CD4-positive, alpha-beta T cell treated with Interleukin-6 at 100 ng/mL for 8 hours (primary cell): ENCODE results near the gene CEPT1.
"Not testable (repeated sequence)": the region's sequence is repeated elsewhere in the genome, so short reads cannot be mapped to it uniquely, and the experiment has no call there.

ENCODE experiments used
- DNase-seq: peaks from one replicate; pipeline ENCODE4 v3.0.0-alpha.2; 2020; ENCODE audit warnings: mixed read lengths, low spot score

Gene CEPT1

GRCh38 chr1:111139956-111140679, at the start of gene CEPT1, which contains the start of gene DRAM2:
Gene CEPT1, plus strand, starts transcription at chr1:111140223. Its CDS starts 7,492 bp downstream, at chr1:111147715.
Gene DRAM2, minus strand, starts transcription at chr1:111140093. Its CDS starts 8,539 bp downstream, at chr1:111131554.
- DNase-seq = peak; percentile 88

DNA sequence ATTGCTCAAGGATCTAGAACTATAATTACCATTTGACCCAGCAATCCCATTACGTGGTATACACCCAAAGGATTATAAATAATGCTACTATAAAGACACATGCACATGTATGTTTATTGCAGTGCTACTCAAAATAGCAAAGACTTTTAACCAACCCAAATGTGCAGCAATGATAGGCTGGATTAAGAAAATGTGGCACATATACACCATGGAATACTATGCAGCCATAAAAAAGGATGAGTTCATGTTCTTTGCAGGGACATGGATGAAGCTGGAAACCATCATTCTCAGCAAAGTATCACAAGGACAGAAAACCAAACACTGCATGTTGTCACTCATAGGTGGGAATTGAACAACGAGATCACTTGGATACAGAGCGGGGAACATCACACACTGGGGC, 44.6 kb upstream of the CEPT1 start:
- not testable (repeated sequence) for DNase-seq

DNA sequence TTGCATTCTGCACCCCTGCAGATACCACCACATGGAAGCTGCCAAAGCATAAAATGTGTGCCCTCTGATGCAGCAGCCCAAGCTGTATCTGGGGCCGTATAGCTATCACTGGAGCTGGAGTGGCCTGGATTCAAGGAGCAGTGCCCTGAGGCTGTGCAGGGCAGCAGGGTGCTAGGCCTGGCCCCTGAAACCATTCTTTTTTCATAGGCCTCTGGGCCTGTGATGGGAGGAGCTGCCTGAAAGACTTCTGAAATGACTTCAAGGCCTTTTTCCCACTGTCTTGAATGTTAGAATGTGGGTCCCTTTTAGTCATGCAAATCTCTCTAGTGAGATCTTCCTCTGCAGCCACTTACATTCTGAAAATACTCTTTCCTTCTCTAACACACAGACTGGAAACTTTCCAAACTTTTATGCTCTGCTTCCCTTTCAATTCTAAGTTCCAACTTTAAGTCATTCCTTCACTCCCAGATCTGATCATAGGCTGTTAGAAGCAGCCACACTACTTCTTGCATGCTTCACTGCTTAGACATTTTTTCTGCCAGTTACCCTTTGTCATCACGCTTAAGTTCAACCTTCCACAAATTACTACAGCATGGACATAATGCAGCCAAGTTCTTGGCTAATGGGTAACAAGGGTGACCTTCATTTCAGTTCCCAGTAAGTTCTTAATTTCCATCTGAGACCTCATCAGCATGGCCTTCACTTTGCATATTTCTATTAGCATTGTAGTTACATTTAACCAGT, 42.5 kb upstream of the CEPT1 start:
- DNase-seq = no peak

GRCh38 chr1:111099289-111099688, 40.7 kb upstream of the CEPT1 start:
- DNase-seq = no peak

DNA sequence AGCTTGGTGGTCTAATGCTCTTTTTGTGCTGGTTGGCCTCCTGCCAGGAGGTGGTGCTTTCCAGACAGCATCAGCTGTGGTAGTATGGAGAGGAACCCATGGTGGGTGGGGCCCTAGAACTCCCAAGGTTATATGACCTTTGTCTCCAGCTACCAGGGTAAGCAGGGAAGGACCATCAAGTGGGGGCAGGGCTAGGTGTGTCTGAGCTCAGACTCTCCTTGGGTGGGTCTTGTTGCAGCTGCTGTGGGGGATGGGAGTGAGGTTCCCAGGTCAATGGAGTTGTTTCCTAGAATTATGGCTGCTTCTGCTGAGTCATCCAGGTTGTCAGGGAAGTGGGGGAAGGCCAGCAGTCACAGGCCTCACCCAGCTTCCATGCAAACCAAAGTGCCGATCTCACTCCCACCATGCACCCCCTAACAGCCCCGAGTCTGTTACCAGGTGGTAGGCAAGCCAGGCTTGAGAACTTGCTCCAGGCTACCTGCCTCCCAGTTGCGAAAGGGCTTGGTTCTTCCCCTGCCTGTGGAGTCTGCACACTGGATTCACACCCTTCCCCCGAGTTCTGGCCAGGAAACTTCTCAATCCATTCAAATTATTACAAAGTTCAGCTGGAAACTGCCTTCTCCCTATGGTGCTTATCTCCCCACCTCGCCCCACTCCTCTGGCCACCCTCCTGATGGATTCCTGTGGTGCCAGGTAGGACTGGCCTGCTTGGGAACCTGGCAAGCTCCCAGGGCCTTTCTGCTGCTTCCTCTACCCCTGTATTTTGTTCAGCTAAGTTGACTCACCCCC, 38.0 kb upstream of the CEPT1 start:
- DNase-seq = no peak

DNA sequence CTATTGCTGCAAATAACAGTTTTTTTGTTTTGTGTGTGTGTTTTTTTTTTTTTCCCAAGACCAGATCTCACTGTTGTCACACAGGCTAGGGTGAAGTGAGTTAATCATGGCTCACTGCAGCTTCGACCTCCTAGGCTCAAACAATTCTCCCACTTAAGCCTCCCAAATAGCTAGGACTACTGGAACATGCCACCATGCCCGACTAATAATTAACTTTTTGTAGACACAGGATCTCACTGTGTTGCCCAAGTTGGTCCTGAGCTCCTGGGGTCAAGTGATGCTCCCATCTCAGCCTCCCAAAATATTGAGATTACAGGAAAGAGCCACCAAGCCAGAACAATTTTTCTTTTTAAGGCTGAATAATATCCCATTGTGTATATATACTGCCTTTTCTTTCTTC, 35.0 kb upstream of the CEPT1 start:
- DNase-seq = no peak

- no peak for DNase-seq
Observed at GRCh38 chr1:111110197-111110899, 29.7 kb upstream of the CEPT1 start.

- no peak for DNase-seq
Observed at GRCh38 chr1:111116496-111116895, 23.5 kb upstream of the CEPT1 start.

DNA sequence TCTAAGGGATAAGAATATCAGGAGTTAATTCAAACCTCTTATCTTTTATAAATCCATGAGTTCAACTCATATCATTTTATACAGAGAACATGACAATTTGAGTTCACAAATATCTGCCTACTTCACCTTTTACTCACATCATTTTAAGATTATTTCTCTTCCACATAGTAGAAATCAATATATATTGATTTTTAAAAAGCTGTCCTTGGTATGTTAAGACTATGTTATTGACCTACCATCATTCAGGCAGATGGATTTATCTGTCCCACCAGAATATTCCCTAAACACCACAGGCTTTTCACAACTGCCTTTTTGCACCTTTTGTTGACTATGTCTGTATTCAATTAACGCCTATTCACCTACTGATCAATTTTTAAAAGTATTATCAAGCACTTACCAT, 13.7 kb upstream of the CEPT1 start:
- DNase-seq = no peak

DNA sequence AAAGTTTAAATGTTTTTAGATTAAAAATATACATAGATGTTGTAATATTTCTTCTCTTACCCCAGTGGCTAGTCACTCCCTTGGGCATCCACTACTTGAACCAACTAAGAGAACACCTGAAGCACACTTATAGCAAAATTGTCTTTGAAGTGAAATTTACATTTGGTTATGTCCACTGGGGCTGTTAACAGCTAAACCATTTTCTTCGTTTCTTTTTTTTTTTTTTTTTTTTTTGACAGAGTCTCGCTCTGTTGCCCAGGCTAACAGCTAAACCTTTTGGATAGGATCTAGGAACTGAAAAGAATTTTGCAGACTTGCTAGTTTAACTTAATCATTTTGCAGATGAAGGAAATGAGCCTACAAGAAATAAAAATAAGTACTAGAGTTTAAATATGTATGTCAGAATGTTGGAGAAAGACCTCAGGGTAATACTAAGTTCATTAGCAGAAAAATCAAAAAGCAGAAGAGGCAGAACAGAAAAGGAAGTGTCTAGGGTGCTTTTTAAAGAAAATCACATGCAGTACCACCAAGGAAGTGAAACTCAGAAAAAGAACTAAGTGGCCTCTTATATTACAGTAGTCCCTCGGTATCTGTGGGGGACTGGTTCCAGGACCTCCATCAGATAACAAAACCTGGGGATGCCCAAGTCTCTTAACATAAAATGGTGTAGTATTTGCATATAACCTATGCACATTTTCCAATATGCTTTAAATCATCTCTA, 11.9 kb upstream of the CEPT1 start:
- DNase-seq = no peak

DNA sequence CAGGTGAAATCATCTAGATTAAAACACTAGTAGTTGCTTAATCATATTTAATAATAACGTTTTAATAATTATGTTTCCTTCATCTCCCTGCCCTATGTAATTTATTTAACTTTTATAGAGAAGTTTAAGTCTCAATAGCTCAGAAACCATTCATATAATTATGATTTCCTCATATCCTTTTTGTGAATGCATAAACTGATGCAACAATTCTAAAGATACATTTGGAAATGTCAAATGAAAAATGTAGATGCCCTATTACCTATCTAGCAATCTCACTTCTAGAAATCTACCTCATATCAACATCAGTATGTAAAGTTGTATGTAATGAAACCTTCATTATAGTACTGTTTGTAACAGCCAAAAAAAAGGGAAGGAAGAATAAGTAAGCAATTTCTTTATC, 10.6 kb upstream of the CEPT1 start:
- no peak for DNase-seq

GRCh38 chr1:111131693-111132092, 8.3 kb upstream of the CEPT1 start:
- DNase-seq = no peak

- no peak for DNase-seq
Observed at GRCh38 chr1:111133866-111134265, 6.2 kb upstream of the CEPT1 start.

GRCh38 chr1:111139324-111139955, 583 bp upstream of the CEPT1 start:
- peak; percentile 32 for DNase-seq

- DNase-seq = no peak
Observed at GRCh38 chr1:111140680-111140967, 601 bp downstream of the CEPT1 start.

- DNase-seq = no peak
Observed at GRCh38 chr1:111141245-111142220, 1.5 kb downstream of the CEPT1 start.

- DNase-seq = no peak
Observed at GRCh38 chr1:111142356-111142975, 2.4 kb downstream of the CEPT1 start.

DNA sequence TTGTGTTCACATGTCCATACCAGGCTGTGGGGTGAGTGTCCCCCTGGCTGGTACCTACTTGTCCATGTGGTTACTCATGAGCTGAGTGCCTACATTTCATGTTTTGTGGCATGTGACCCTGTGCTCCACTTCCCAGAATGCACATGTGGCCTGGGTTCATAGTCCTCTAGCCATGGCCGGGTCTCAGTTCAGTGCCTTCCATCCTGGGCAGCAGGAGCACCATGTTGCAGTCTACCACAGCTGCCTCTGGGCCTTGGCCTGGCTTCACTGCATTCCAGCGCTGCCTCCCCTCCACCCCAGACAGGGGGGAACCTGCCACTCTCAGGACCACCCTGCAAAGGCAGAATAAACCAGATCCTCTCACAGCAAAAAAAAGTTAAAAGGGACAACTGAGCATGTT, 5.5 kb downstream of the CEPT1 start:
- DNase-seq = no peak
